K562 (cell line): Measurements from ENCODE around the gene CYFIP2. TPM values are rescaled to one million over a fixed set of nuclear protein-coding genes. Genes with fewer than 3 reads are reported as not detected.

Experiments used
- ATAC-seq: fragments of 200-7000 bp; cut with Tn5 transposase; 3 replicates; pipeline ENCODE4 v1.9.1; 2020; ENCODE audit warnings: moderate library complexity
- BruUV-seq: library from RNA; stranded (reverse); fragments of 400-500 nt; replicated peaks from 2 replicates; lab custom pipeline; 2021; lab: Mats Ljungman, UMichigan
- CTCF ChIA-PET: fragments of 300-600 bp; formaldehyde crosslinking; extraction: SDS; loops from one replicate; lab custom pipeline; 2021; ENCODE audit warnings: low intra/inter-chr PET ratio; lab: Yijun Ruan, JAX
- POLR2A ChIA-PET: fragments of 300-600, 350-650 bp; sonication (Branson Sonifier 250); formaldehyde crosslinking; extraction: SDS; loops from one replicate; lab custom pipeline; 2021; ENCODE audit warnings: antibody characterized with exemption, inconsistent platforms; lab: Yijun Ruan, JAX
- DNase-seq, 4 experiments: peaks; one replicate each; pipeline versions ENCODE4 v3.0.0 to v3.0.0-alpha.2; 2011 to 2018; ENCODE audit warnings: low spot score in 3 of 4, mixed read lengths in 3 of 4; ENCODE audit errors: extremely low read depth in 1 of 4
- FAIRE-seq: peaks from 2 replicates; lab custom pipeline; 2011; peaks lifted over from hg19 to GRCh38; lab: Jason Lieb, UNC
- H2AFZ ChIP-seq: 2 replicates; pipeline ENCODE4 v1.6.0; 2011; ENCODE audit warnings: low read depth, low read length, control low read depth, inconsistent platforms
- H3K27ac ChIP-seq: fragments of 200-600 bp; 3 replicates; pipeline ENCODE4 v1.8.0; 2011; ENCODE audit warnings: low read depth, mild to moderate bottlenecking, control low read depth, inconsistent platforms, low read length, moderate library complexity, mixed read lengths; ENCODE audit errors: extremely low read depth
- H3K27me3 ChIP-seq, 2 experiments: fragments of 300-600 bp in 1 of 2; 2 replicates in 1 of 2; 3 replicates in 1 of 2; pipeline versions ENCODE4 v1.6.0 to v1.8.0; 2011; ENCODE audit warnings: inconsistent platforms in 2 of 2, low read length in 2 of 2, mild to moderate bottlenecking in 1 of 2, mixed read lengths in 1 of 2, moderate library complexity in 1 of 2; ENCODE audit not compliant: control insufficient read depth in 2 of 2, insufficient read depth in 2 of 2
- H3K36me3 ChIP-seq: fragments of 300-600 bp; 3 replicates; pipeline ENCODE4 v1.8.0; 2011; ENCODE audit warnings: mild to moderate bottlenecking, low read length, inconsistent platforms; ENCODE audit not compliant: control insufficient read depth, insufficient read depth
- H3K4me1 ChIP-seq, 2 experiments: fragments of 200-600 bp in 1 of 2; replicated peaks in 1 of 2; 2 replicates in 1 of 2; 3 replicates in 1 of 2; pipeline versions ENCODE4 v1.5.1 to v1.8.0; 2011; ENCODE audit warnings: inconsistent platforms in 2 of 2, low read length in 2 of 2, mild to moderate bottlenecking in 1 of 2, mixed read lengths in 1 of 2, moderate library complexity in 1 of 2; ENCODE audit not compliant: control insufficient read depth in 2 of 2, insufficient read depth in 2 of 2
- H3K4me2 ChIP-seq: 2 replicates; pipeline ENCODE4 v1.6.1; 2011; ENCODE audit warnings: low read length, control low read depth, inconsistent platforms, mixed read lengths; ENCODE audit not compliant: insufficient read depth
- H3K4me3 ChIP-seq: fragments of 200-600 bp; sonication (generic), shearing (Covaris generic); 2 replicates; pipeline ENCODE4 v1.5.1; 2016; ENCODE audit warnings: control low read depth, inconsistent platforms
- H3K79me2 ChIP-seq: fragments of 200-600 bp; 3 replicates; pipeline ENCODE4 v1.8.0; 2011; ENCODE audit warnings: low read length, inconsistent platforms; ENCODE audit not compliant: control insufficient read depth, insufficient read depth
- H3K9ac ChIP-seq, 2 experiments: 2 replicates each; pipeline versions ENCODE4 v1.6.0 to v1.6.1; 2011; ENCODE audit warnings: low read depth in 2 of 2, low read length in 2 of 2, control low read depth in 1 of 2, inconsistent platforms in 1 of 2, mild to moderate bottlenecking in 1 of 2, mixed read lengths in 1 of 2; ENCODE audit not compliant: insufficient read depth in 1 of 2
- H3K9me1 ChIP-seq: one replicate; pipeline ENCODE4 v1.6.0; 2011; ENCODE audit warnings: inconsistent platforms, mild to moderate bottlenecking, low read length, moderate library complexity; ENCODE audit not compliant: control insufficient read depth, insufficient read depth
- H3K9me3 ChIP-seq: replicated peaks from 2 replicates; pipeline ENCODE4 v1.5.1; 2011; ENCODE audit warnings: low read depth, low read length, inconsistent platforms; ENCODE audit not compliant: control insufficient read depth, insufficient read depth
- H4K20me1 ChIP-seq: replicated peaks from 2 replicates; pipeline ENCODE4 v1.6.1; 2011; ENCODE audit warnings: low read length, inconsistent platforms, mixed read lengths; ENCODE audit not compliant: control insufficient read depth, insufficient read depth
- ARID2 ChIP-seq: fragments of 450-650 bp; IDR thresholded peaks from 2 replicates; pipeline ENCODE4 v1.6.1; 2017; ENCODE audit warnings: antibody characterized with exemption, mild to moderate bottlenecking
- CREM ChIP-seq: IDR thresholded peaks from 2 replicates; pipeline ENCODE4 v1.6.1; 2014; ENCODE audit warnings: antibody characterized with exemption, low read depth
- EHMT2 ChIP-seq: fragments of 450-650 bp; IDR thresholded peaks from 2 replicates; pipeline ENCODE4 v1.6.1; 2018; ENCODE audit warnings: antibody characterized with exemption
- LCOR ChIP-seq: sonication (generic); formaldehyde crosslinking; IDR thresholded peaks from 2 replicates; pipeline ENCODE4 v1.8.0; 2022; ENCODE audit warnings: mild to moderate bottlenecking, missing genetic modification reagents
- PYGO2 ChIP-seq: fragments of 450-650 bp; IDR thresholded peaks from 2 replicates; pipeline ENCODE4 v1.6.1; 2016; ENCODE audit warnings: mild to moderate bottlenecking, missing genetic modification characterization, moderate library complexity, missing compliant biosample characterization
- ZBTB8A ChIP-seq: fragments of 450-650 bp; IDR thresholded peaks from 2 replicates; pipeline ENCODE4 v1.6.1; 2018; ENCODE audit warnings: mild to moderate bottlenecking, moderate library complexity; ENCODE audit not compliant: partially characterized antibody
- WGBS: fragments of 100-300 bp; shearing (Covaris generic); methylation state at CpG from one replicate; pipeline ENCODE4 v1.1.6; 2016; ENCODE audit warnings: low coverage, mixed read lengths; ENCODE audit not compliant: insufficient coverage; ENCODE audit errors: missing lambda C conversion rate; 5-methylcytosine and 5-hydroxymethylcytosine counted together
- in situ Hi-C: fragments of 300-500 bp; cut with MboI; formaldehyde crosslinking; loops from 4 replicates; pipeline ENCODE4 v1.15.0; 2018; ENCODE audit warnings: inconsistent platforms, mixed read lengths
- intact Hi-C: fragments of 100-400 bp; cut with micrococcal nuclease; formaldehyde crosslinking; loops from 2 replicates; pipeline ENCODE4 v1.14.2; 2022
- polyA plus RNA-seq, 8 experiments: library from polyadenylated mRNA; depleted of rRNA in 4 of 8; stranded (reverse) in 5 of 8; unstranded in 3 of 8; fragments of >200 nt; fragmentation: Nextera tagmentation in 2 of 8; fragmentation: Illumina TruSeq in 1 of 8; extraction: Ambion mirVana in 2 of 8; extraction: Trizol in 1 of 8; gene quantifications; 2 replicates each; pipeline versions ENCODE4 v1.2.1 to v1.2.3, GENCODE V29; 2011 to 2014; ENCODE audit warnings: inconsistent platforms in 1 of 8, missing spikeins in 1 of 8
- total RNA-seq, 7 experiments: library from RNA; depleted of rRNA in 6 of 7; stranded (reverse); fragments of >200 nt in 6 of 7; fragmentation: Illumina TruSeq in 2 of 7; extraction: Trizol in 2 of 7; gene quantifications; 2 replicates each; pipeline versions ENCODE4 v1.2.1 to v1.2.3, GENCODE V29; 2011 to 2021; ENCODE audit warnings: low replicate concordance in 1 of 7
- TF ChIP-seq, protein P1 (sequence below): fragments of 250-450 bp; sonication (Bioruptor Pico); IDR thresholded peaks from 2 replicates; pipeline ENCODE4 v1.6.1; 2021; ENCODE audit warnings: mild to moderate bottlenecking
- TF ChIP-seq, protein P2 (sequence below): sonication (generic); formaldehyde crosslinking; IDR thresholded peaks from 2 replicates; pipeline ENCODE4 v1.8.1; 2023; ENCODE audit warnings: missing genetic modification reagents, mild to moderate bottlenecking, borderline replicate concordance

The CYFIP2 gene
- total and polyA plus RNA-seq, 9 of the 15 experiments (the other 6 are each of a cell fraction or from before 2014, with no cell fraction given), result 0.76 to 2.9 (median 1.4) TPM; not detected in 1

DNA sequence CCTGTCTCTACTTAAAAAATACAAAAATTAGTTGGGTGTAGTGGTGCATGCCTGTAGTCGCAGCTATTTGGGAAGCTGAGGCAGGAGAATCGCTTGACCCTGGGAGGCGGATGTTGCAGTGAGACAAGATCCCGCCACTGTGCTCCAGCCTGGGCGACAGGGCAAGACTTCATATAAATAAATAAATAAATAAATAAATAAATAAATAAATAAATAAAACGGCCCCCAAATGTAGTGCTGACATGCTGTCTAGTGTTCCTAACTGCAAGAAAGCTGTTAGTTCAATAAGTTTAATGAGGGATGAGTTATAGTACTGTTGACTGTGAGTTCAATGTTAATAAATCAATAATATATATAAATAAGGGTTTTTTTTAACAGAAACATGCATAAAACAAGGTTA is 7.5 kb upstream of the CYFIP2 start:
- H3K4me1 ChIP-seq, result no peaks in the 10 kb centered on the region
- H3K27ac ChIP-seq, result no peak overlapping the region

More for the DNA sequence above, 7.5 kb upstream of the CYFIP2 start:
- Histone ChIP-seq H2AFZ (no peak overlapping the region), H3K27me3 (peaks cover 0 to 10% of the 10 kb centered on the region in 2 experiments; a peak in 3 of 5 replicates), H3K9ac (no peak overlapping the region), H3K4me3 (no peak overlapping the region), H3K36me3 (no peaks in the 10 kb centered on the region), H3K79me2 (no peaks in the 10 kb centered on the region), H3K9me3 (no peaks in the 10 kb centered on the region), H3K9me1 (no peaks in the 10 kb centered on the region), H4K20me1 (no peaks in the 10 kb centered on the region), H3K4me2 (no peak overlapping the region)
- CTCF ChIA-PET, result no interaction called here
- POLR2A ChIA-PET, result no interaction called here
- DNase-seq, result no peak
- no peak for FAIRE-seq
- no TSS peak for BruUV-seq
- TF ChIP-seq CREM (no peak), ZBTB8A (no peak), PYGO2 (tag) (no peak), EHMT2 (no peak), LCOR (CRISPR knock-in tag) (no peak), ARID2 (no peak)
- TF ChIP-seq, protein P1, sequence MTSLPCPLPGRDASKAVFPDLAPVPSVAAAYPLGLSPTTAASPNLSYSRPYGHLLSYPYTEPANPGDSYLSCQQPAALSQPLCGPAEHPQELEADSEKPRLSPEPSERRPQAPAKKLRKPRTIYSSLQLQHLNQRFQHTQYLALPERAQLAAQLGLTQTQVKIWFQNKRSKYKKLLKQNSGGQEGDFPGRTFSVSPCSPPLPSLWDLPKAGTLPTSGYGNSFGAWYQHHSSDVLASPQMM (CRISPR knock-in tag), result no peak
- TF ChIP-seq, protein P2, sequence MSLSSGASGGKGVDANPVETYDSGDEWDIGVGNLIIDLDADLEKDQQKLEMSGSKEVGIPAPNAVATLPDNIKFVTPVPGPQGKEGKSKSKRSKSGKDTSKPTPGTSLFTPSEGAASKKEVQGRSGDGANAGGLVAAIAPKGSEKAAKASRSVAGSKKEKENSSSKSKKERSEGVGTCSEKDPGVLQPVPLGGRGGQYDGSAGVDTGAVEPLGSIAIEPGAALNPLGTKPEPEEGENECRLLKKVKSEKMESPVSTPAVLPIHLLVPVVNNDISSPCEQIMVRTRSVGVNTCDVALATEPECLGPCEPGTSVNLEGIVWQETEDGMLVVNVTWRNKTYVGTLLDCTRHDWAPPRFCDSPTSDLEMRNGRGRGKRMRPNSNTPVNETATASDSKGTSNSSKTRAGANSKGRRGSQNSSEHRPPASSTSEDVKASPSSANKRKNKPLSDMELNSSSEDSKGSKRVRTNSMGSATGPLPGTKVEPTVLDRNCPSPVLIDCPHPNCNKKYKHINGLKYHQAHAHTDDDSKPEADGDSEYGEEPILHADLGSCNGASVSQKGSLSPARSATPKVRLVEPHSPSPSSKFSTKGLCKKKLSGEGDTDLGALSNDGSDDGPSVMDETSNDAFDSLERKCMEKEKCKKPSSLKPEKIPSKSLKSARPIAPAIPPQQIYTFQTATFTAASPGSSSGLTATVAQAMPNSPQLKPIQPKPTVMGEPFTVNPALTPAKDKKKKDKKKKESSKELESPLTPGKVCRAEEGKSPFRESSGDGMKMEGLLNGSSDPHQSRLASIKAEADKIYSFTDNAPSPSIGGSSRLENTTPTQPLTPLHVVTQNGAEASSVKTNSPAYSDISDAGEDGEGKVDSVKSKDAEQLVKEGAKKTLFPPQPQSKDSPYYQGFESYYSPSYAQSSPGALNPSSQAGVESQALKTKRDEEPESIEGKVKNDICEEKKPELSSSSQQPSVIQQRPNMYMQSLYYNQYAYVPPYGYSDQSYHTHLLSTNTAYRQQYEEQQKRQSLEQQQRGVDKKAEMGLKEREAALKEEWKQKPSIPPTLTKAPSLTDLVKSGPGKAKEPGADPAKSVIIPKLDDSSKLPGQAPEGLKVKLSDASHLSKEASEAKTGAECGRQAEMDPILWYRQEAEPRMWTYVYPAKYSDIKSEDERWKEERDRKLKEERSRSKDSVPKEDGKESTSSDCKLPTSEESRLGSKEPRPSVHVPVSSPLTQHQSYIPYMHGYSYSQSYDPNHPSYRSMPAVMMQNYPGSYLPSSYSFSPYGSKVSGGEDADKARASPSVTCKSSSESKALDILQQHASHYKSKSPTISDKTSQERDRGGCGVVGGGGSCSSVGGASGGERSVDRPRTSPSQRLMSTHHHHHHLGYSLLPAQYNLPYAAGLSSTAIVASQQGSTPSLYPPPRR (CRISPR knock-in tag), result no peak
- in situ Hi-C loops (no loop called here), intact Hi-C loops (no loop called here)
- ATAC-seq, result no peak
- WGBS, result 3% methylated on average over 6 of the region's 6 CpGs
